ENCODE data around the gene ADCY6. TPM values are rescaled to one million over a fixed set of nuclear protein-coding genes. Genes with fewer than 3 reads are reported as not detected.

The ADCY6 gene
- total and polyA plus RNA-seq, 12 donors: 35.3 to 144 (median 121) TPM

- Histone ChIP-seq H3K4me1 (peaks cover 0 to 7% (median 0%) of the 10 kb centered on the region in 9 donors), H3K27me3 (no peaks in the 10 kb centered on the region), H3K9me3 (no peaks in the 10 kb centered on the region), H3K36me3 (no peaks in the 10 kb centered on the region), H3K4me3 (no peak overlapping the region), H3K27ac (no peak overlapping the region)
- intact Hi-C loops (cut with DNase I): no loop called here
- WGBS, 2 donors: 46 to 48% methylated on average over 4 of the region's 4 CpGs
- TF ChIP-seq CTCF (IDR thresholded peaks at IDR 0.05): no peak
- DNase-seq: no peak
- peak in 1 of 8 donors; percentile 38 for ATAC-seq
These were observed 30.7 kb downstream of the ADCY6 start for GRCh38 chr12:48758186-48758585.

- H3K9me3 ChIP-seq: no peaks in the 10 kb centered on the region
- ATAC-seq (no peak), DNase-seq (no peak)
- no peak overlapping the region for H3K27ac ChIP-seq
- intact Hi-C loops (cut with DNase I): no loop called here
- peaks cover 0 to 8% (median 0%) of the 10 kb centered on the region in 9 donors for H3K4me1 ChIP-seq
- H3K27me3 ChIP-seq: no peaks in the 10 kb centered on the region
- H3K4me3 ChIP-seq: no peak overlapping the region
- 41 to 48% methylated on average over 2 of the region's 2 CpGs for WGBS, 2 donors
- no peaks in the 10 kb centered on the region for H3K36me3 ChIP-seq
- TF ChIP-seq CTCF (IDR thresholded peaks at IDR 0.05): no peak
These were observed 38.0 kb downstream of the ADCY6 start for GRCh38 chr12:48750769-48751356.

GRCh38 chr12:48750215-48750614, 38.7 kb downstream of the ADCY6 start:
- no peak overlapping the region for H3K27ac ChIP-seq
- TF ChIP-seq CTCF (IDR thresholded peaks at IDR 0.05): no peak
- intact Hi-C loops (cut with DNase I): no loop called here
- DNase-seq (no peak), ATAC-seq (no peak)
- peaks cover 0 to 8% (median 0%) of the 10 kb centered on the region in 9 donors for H3K4me1 ChIP-seq
- H3K36me3 ChIP-seq: no peaks in the 10 kb centered on the region
- H3K4me3 ChIP-seq: no peak overlapping the region
- 97 to 100% methylated on average over 1 of the region's 1 CpG for WGBS, 2 donors
- H3K9me3 ChIP-seq: no peaks in the 10 kb centered on the region
- no peaks in the 10 kb centered on the region for H3K27me3 ChIP-seq

GRCh38 chr12:48744251-48745008, 44.5 kb downstream of the ADCY6 start:
- Histone ChIP-seq H3K27ac (no peak overlapping the region), H3K4me3 (no peak overlapping the region), H3K36me3 (no peaks in the 10 kb centered on the region), H3K27me3 (peaks cover 0 to 35% (median 11%) of the 10 kb centered on the region in 7 donors), H3K9me3 (no peaks in the 10 kb centered on the region), H3K4me1 (no peaks in the 10 kb centered on the region)
- 80 to 84% methylated on average over 9 of the region's 9 CpGs for WGBS, 2 donors
- DNase-seq: no peak
- intact Hi-C loops (cut with DNase I): no loop called here
- no peak for TF ChIP-seq CTCF (IDR thresholded peaks at IDR 0.05)
- no peak for ATAC-seq
